ENCODE results near the gene MAGOH. TPM values are rescaled to one million over a fixed set of nuclear protein-coding genes. Genes with fewer than 3 reads are reported as not detected.

Gene MAGOH
- total and polyA plus RNA-seq, 2 of the 13 experiments (the other 11 are each of a cell fraction or from before 2014, with no cell fraction given) = 24.1 to 87.0 TPM

DNA sequence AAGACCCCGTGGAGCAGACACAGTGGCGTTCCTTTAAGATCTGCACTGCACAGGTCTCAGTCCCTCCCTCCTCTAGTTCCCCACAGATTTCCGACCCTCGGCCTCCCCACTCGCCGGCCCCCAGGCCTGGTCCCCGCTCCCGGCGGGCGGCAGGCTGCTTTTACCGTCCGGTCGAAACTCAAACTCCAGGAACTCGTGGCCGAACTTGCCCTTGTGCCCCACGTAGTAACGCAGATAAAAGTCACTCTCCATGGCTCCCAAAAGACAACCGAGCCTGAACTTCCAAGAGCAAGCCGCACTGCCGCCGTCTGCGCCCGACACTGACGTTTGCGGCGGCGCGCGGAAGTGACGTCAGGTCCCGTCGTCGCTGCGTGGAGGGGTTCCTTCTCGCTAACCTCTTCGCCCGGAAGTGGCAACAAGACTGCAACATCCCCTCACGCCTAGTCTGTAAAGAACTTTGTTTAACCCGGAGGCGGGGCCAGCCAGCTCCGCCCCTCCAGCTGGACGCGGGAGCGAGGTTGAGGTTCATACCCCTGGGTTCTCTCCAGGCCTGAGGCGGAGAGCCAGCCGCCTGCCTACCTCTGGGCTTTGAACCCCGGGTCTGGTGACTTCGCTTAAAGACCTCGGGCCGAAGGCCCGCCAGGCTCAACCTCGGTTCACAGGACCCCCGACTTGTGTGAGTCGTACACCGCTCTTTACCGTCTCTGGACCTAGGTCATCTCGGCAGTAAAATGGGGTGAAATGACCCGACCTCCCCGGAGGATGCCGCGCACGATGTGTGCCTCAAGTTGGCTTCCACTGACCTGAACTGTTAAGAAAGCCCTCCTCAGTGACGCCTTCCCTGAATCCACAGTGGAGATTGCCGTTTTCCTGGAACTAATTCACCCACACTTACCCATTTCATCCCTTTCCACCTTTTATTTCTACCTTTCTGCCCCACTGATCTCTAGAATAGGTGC lies at the start of gene MAGOH (continued):
- TF ChIP-seq ZNF10 (CRISPR knock-in tag; IDR thresholded peaks at IDR 0.05; ENCODE audit: borderline replicate concordance, low read depth) = no peak
- no peak for TF ChIP-seq MYNN (CRISPR knock-in tag; IDR thresholded peaks at IDR 0.05; ENCODE audit: low read depth)
- TF ChIP-seq MXD4 (CRISPR knock-in tag; IDR thresholded peaks at IDR 0.05) = peak; percentile 91; the same call in 1 of the 2 replicates
- TF ChIP-seq, protein P1, sequence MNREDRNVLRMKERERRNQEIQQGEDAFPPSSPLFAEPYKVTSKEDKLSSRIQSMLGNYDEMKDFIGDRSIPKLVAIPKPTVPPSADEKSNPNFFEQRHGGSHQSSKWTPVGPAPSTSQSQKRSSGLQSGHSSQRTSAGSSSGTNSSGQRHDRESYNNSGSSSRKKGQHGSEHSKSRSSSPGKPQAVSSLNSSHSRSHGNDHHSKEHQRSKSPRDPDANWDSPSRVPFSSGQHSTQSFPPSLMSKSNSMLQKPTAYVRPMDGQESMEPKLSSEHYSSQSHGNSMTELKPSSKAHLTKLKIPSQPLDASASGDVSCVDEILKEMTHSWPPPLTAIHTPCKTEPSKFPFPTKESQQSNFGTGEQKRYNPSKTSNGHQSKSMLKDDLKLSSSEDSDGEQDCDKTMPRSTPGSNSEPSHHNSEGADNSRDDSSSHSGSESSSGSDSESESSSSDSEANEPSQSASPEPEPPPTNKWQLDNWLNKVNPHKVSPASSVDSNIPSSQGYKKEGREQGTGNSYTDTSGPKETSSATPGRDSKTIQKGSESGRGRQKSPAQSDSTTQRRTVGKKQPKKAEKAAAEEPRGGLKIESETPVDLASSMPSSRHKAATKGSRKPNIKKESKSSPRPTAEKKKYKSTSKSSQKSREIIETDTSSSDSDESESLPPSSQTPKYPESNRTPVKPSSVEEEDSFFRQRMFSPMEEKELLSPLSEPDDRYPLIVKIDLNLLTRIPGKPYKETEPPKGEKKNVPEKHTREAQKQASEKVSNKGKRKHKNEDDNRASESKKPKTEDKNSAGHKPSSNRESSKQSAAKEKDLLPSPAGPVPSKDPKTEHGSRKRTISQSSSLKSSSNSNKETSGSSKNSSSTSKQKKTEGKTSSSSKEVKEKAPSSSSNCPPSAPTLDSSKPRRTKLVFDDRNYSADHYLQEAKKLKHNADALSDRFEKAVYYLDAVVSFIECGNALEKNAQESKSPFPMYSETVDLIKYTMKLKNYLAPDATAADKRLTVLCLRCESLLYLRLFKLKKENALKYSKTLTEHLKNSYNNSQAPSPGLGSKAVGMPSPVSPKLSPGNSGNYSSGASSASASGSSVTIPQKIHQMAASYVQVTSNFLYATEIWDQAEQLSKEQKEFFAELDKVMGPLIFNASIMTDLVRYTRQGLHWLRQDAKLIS (CRISPR knock-in tag; IDR thresholded peaks at IDR 0.05) = no peak
- TF ChIP-seq, protein P2, sequence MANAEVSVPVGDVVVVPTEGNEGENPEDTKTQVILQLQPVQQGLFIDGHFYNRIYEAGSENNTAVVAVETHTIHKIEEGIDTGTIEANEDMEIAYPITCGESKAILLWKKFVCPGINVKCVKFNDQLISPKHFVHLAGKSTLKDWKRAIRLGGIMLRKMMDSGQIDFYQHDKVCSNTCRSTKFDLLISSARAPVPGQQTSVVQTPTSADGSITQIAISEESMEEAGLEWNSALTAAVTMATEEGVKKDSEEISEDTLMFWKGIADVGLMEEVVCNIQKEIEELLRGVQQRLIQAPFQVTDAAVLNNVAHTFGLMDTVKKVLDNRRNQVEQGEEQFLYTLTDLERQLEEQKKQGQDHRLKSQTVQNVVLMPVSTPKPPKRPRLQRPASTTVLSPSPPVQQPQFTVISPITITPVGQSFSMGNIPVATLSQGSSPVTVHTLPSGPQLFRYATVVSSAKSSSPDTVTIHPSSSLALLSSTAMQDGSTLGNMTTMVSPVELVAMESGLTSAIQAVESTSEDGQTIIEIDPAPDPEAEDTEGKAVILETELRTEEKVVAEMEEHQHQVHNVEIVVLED (CRISPR knock-in tag; IDR thresholded peaks at IDR 0.05; ENCODE audit: borderline replicate concordance) = peak; percentile 96
- no peak for TF ChIP-seq SETDB1 (CRISPR knock-in tag; IDR thresholded peaks at IDR 0.05; ENCODE audit: borderline replicate concordance)
- TF ChIP-seq, protein P3, sequence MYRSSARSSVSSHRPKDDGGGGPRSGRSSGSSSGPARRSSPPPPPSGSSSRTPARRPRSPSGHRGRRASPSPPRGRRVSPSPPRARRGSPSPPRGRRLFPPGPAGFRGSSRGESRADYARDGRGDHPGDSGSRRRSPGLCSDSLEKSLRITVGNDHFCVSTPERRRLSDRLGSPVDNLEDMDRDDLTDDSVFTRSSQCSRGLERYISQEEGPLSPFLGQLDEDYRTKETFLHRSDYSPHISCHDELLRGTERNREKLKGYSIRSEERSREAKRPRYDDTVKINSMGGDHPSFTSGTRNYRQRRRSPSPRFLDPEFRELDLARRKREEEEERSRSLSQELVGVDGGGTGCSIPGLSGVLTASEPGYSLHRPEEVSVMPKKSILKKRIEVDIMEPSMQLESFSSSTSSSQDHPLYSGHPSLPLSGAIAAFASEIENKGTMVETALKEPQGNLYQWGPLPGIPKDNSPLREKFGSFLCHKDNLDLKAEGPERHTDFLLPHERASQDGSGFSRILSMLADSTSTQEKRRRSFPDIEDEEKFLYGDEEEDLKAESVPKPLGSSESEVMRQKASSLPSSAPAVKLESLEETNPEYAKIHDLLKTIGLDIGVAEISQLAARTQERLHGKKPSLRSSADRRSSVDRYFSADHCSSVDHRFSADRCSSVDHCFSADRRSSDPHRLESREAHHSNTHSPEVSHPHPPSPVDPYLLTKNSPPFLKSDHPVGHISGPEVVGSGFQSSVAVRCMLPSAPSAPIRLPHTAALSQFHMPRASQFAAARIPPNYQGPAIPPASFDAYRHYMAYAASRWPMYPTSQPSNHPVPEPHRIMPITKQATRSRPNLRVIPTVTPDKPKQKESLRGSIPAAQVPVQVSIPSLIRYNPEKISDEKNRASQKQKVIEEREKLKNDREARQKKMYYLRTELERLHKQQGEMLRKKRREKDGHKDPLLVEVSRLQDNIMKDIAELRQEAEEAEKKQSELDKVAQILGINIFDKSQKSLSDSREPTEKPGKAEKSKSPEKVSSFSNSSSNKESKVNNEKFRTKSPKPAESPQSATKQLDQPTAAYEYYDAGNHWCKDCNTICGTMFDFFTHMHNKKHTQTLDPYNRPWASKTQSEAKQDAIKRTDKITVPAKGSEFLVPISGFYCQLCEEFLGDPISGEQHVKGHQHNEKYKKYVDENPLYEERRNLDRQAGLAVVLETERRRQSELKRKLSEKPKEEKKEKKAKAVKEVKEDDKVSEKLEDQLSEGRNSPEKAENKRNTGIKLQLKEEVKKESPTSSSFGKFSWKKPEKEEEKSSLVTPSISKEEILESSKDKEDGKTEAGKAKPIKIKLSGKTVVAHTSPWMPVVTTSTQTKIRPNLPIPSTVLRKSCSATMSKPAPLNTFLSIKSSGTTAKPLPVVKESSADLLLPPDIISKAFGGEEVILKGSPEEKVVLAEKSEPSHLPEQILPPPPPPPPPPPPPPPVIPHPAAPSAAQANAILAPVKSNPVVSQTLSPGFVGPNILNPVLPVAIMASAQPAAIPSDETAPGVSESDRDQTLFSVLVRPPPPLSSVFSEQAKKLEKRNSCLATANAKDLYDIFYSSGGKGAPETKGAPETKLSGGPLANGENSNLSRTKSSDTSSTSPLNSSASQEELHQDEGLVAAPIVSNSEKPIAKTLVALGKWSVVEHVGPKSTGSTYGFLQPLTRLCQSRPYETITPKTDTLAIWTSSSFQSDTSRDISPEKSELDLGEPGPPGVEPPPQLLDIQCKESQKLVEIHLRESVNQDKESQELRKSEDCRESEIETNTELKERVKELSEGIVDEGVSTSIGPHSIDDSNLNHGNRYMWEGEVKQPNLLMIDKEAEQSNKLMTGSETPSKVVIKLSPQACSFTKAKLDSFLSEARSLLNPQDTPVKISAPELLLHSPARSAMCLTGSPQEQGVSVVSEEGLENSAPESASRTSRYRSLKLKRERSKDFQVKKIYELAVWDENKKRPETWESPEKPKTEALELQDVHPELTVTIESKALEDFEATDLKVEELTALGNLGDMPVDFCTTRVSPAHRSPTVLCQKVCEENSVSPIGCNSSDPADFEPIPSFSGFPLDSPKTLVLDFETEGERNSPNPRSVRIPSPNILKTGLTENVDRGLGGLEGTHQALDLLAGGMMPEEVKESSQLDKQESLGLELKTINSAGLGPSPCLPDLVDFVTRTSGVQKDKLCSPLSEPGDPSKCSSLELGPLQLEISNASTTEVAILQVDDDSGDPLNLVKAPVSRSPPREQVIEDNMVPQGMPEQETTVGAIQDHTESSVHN (CRISPR knock-in tag; IDR thresholded peaks at IDR 0.05) = no peak; the same call in 1 of the 2 replicates
- TF ChIP-seq POLR2A (IDR thresholded peaks at IDR 0.05; ENCODE audit: insufficient read depth in 1 of 2, low read depth in 2 of 2, low read length in 2 of 2) = peak; percentile 78 to 80
- TF ChIP-seq, protein P4, sequence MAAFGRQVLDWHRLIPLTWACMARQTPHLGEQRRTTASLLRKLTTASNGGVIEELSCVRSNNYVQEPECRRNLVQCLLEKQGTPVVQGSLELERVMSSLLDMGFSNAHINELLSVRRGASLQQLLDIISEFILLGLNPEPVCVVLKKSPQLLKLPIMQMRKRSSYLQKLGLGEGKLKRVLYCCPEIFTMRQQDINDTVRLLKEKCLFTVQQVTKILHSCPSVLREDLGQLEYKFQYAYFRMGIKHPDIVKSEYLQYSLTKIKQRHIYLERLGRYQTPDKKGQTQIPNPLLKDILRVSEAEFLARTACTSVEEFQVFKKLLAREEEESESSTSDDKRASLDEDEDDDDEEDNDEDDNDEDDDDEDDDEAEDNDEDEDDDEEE (CRISPR knock-in tag; IDR thresholded peaks at IDR 0.05) = 0 out of 2 replicates have a peak, but pooled peaks have one; percentile 60
- peak; percentile 93 for TF ChIP-seq ZNF614 (CRISPR knock-in tag; IDR thresholded peaks at IDR 0.05; ENCODE audit: borderline replicate concordance)
- TF ChIP-seq HNRNPK (IDR thresholded peaks at IDR 0.05; ENCODE audit: low read depth, low read length, poor library complexity, severe bottlenecking) = peak; percentile 40

Data from HepG2 (cell line).